Astrocyte of the spinal cord (primary cell): Measurements from ENCODE around the gene GPR34.

Source experiments
- DNase-seq: peaks from one replicate; pipeline ENCODE4 v3.0.0; 2011; ENCODE audit warnings: low read depth, low spot score
- H3K4me3 ChIP-seq: 2 replicates; pipeline ENCODE4 v1.5.1; 2011; ENCODE audit warnings: low read depth, mild to moderate bottlenecking, low read length, moderate library complexity
- in situ Hi-C: cut with HindIII; loops from 2 replicates; pipeline ENCODE4 v1.10.0; 2017; ENCODE audit warnings: low sequenced_read_pairs
- TF ChIP-seq, protein P1 (sequence below): IDR thresholded peaks from 2 replicates; pipeline ENCODE4 v1.5.1; 2012; ENCODE audit warnings: low read depth, mild to moderate bottlenecking, low read length, inconsistent platforms

Gene GPR34

DNA sequence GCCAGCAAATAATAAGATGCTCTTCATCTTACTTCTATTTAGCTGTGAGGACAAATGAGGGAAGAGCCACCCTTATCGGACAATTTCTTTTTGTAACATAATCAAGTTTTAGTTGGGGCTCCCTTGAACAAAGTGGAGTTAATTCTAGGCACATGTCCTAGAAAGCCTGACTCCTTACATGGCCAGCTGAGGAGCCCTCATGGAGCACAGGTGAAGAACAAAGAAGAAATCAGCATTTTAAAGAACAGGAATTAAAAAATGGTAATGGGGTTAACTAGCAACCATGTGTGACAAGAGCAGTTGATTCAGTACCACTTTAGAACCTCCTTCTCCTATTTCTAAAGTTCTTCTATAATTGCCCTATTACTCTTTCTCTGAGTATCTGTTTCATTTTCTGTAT lies 51.1 kb downstream of the GPR34 start:
- TF ChIP-seq, protein P1, sequence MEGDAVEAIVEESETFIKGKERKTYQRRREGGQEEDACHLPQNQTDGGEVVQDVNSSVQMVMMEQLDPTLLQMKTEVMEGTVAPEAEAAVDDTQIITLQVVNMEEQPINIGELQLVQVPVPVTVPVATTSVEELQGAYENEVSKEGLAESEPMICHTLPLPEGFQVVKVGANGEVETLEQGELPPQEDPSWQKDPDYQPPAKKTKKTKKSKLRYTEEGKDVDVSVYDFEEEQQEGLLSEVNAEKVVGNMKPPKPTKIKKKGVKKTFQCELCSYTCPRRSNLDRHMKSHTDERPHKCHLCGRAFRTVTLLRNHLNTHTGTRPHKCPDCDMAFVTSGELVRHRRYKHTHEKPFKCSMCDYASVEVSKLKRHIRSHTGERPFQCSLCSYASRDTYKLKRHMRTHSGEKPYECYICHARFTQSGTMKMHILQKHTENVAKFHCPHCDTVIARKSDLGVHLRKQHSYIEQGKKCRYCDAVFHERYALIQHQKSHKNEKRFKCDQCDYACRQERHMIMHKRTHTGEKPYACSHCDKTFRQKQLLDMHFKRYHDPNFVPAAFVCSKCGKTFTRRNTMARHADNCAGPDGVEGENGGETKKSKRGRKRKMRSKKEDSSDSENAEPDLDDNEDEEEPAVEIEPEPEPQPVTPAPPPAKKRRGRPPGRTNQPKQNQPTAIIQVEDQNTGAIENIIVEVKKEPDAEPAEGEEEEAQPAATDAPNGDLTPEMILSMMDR, result no peak
- in situ Hi-C loops, result no loop called here

More for the DNA sequence above, 51.1 kb downstream of the GPR34 start:
- no peak overlapping the region for H3K4me3 ChIP-seq
- DNase-seq, result no peak
